Liver (tissue), 9 donors: ENCODE measurements around the gene CDC42EP1. TPM values are rescaled to one million over a fixed set of nuclear protein-coding genes. Genes with fewer than 3 reads are reported as not detected.

Experiments used
- DNase-seq: peaks from one replicate; pipeline ENCODE4 v3.0.0-alpha.2; 2017; ENCODE audit warnings: low spot score
- H3K27ac ChIP-seq, 2 donors: one replicate each; pipeline ENCODE4 v1.7.0; 2013; ENCODE audit warnings: inconsistent platforms in 2 of 2, low read length in 2 of 2, control low read depth in 1 of 2, low read depth in 1 of 2, mild to moderate bottlenecking in 1 of 2
- H3K27me3 ChIP-seq, 4 donors: one replicate each; pipeline versions ENCODE4 v1.6.1 to v1.7.0; 2013; ENCODE audit warnings: low read length in 3 of 4, inconsistent platforms in 1 of 4, mild to moderate bottlenecking in 1 of 4, moderate library complexity in 1 of 4; ENCODE audit not compliant: control insufficient read depth in 4 of 4, insufficient read depth in 4 of 4
- H3K36me3 ChIP-seq, 4 donors: one replicate each; pipeline versions ENCODE4 v1.6.1 to v1.7.0; 2013; ENCODE audit warnings: low read length in 3 of 4, mild to moderate bottlenecking in 3 of 4, low read depth in 1 of 4, moderate library complexity in 1 of 4; ENCODE audit not compliant: control insufficient read depth in 4 of 4, insufficient read depth in 3 of 4
- H3K4me1 ChIP-seq, 4 donors: one replicate each; pipeline versions ENCODE4 v1.6.1 to v1.7.0; 2013; ENCODE audit warnings: low read length in 3 of 4, mild to moderate bottlenecking in 3 of 4, moderate library complexity in 1 of 4; ENCODE audit not compliant: control insufficient read depth in 4 of 4, insufficient read depth in 4 of 4
- H3K4me3 ChIP-seq, 3 donors: one replicate each; pipeline versions ENCODE4 v1.6.1 to v1.7.0; 2013; ENCODE audit warnings: low read length in 3 of 3, control low read depth in 1 of 3, low read depth in 1 of 3, mild to moderate bottlenecking in 1 of 3
- H3K9ac ChIP-seq, 2 donors: one replicate each; pipeline ENCODE4 v1.7.0; 2013; ENCODE audit warnings: low read length in 2 of 2, mild to moderate bottlenecking in 2 of 2, moderate library complexity in 2 of 2, control low read depth in 1 of 2, low read depth in 1 of 2
- H3K9me3 ChIP-seq, 4 donors: one replicate each; pipeline versions ENCODE4 v1.6.1 to v1.7.0; 2013; ENCODE audit warnings: low read length in 3 of 4; ENCODE audit not compliant: control insufficient read depth in 4 of 4
- ATF3 ChIP-seq: IDR thresholded peaks from 2 replicates; pipeline ENCODE4 v1.6.1; 2016; ENCODE audit warnings: antibody characterized with exemption
- EGR1 ChIP-seq, 2 donors: IDR thresholded peaks; 2 replicates each; pipeline ENCODE4 v1.6.1; 2016 to 2018; ENCODE audit warnings: antibody characterized with exemption in 2 of 2, low read depth in 2 of 2
- FOXA1 ChIP-seq: IDR thresholded peaks from 2 replicates; pipeline ENCODE4 v1.6.1; 2016; ENCODE audit warnings: antibody characterized with exemption
- FOXA2 ChIP-seq: IDR thresholded peaks from 2 replicates; pipeline ENCODE4 v1.6.1; 2016; ENCODE audit warnings: antibody characterized with exemption
- GABPA ChIP-seq, 2 donors: IDR thresholded peaks in 1 of 2; conservative IDR thresholded peaks in 1 of 2; 2 replicates each; pipeline ENCODE4 v1.6.1; 2016; ENCODE audit warnings: antibody characterized with exemption in 2 of 2, mild to moderate bottlenecking in 1 of 2, moderate library complexity in 1 of 2
- HNF4A ChIP-seq, 2 donors: conservative IDR thresholded peaks; 2 replicates each; pipeline ENCODE4 v1.6.1; 2016; ENCODE audit warnings: antibody characterized with exemption in 2 of 2, mild to moderate bottlenecking in 2 of 2
- HNF4G ChIP-seq: IDR thresholded peaks from 2 replicates; pipeline ENCODE4 v1.6.1; 2016; ENCODE audit warnings: antibody characterized with exemption
- JUND ChIP-seq, 2 donors: IDR thresholded peaks; 2 replicates each; pipeline ENCODE4 v1.6.1; 2016; ENCODE audit warnings: antibody characterized with exemption in 2 of 2
- MAX ChIP-seq: IDR thresholded peaks from 2 replicates; pipeline ENCODE4 v1.6.1; 2016; ENCODE audit warnings: antibody characterized with exemption
- NR2F2 ChIP-seq: IDR thresholded peaks from 2 replicates; pipeline ENCODE4 v1.6.1; 2016; ENCODE audit warnings: antibody characterized with exemption
- RAD21 ChIP-seq, 2 donors: IDR thresholded peaks; 2 replicates each; pipeline ENCODE4 v1.6.1; 2016; ENCODE audit warnings: antibody characterized with exemption in 2 of 2, mild to moderate bottlenecking in 2 of 2
- REST ChIP-seq: IDR thresholded peaks from 2 replicates; pipeline ENCODE4 v1.6.1; 2016; ENCODE audit warnings: antibody characterized with exemption, mild to moderate bottlenecking
- RXRA ChIP-seq, 2 donors: IDR thresholded peaks; 2 replicates each; pipeline ENCODE4 v1.6.1; 2017 to 2018; ENCODE audit warnings: antibody characterized with exemption in 2 of 2, mild to moderate bottlenecking in 1 of 2
- SP1 ChIP-seq: IDR thresholded peaks from 2 replicates; pipeline ENCODE4 v1.6.1; 2018; ENCODE audit warnings: antibody characterized with exemption, mild to moderate bottlenecking
- TAF1 ChIP-seq: conservative IDR thresholded peaks from 2 replicates; pipeline ENCODE4 v1.6.1; 2016; ENCODE audit warnings: antibody characterized with exemption, mild to moderate bottlenecking
- YY1 ChIP-seq: IDR thresholded peaks from 2 replicates; pipeline ENCODE4 v1.6.1; 2016; ENCODE audit warnings: antibody characterized with exemption, mild to moderate bottlenecking
- ZBTB33 ChIP-seq: IDR thresholded peaks from 2 replicates; pipeline ENCODE4 v1.6.1; 2016; ENCODE audit warnings: antibody characterized with exemption
- WGBS: extraction: QIAGEN DNeasy Blood & Tissue Kit; methylation state at CpG from one replicate; pipeline ENCODE4 v1.1.7; 2013; 5-methylcytosine and 5-hydroxymethylcytosine counted together
- polyA plus RNA-seq, 2 donors: library from polyadenylated mRNA; stranded (reverse) in 1 of 2; unstranded in 1 of 2; fragments of 200-250 nt in 1 of 2; fragments of >200 nt in 1 of 2; fragmentation: Nextera tagmentation in 1 of 2; extraction: Ambion mirVana in 1 of 2; gene quantifications; one replicate each; pipeline versions ENCODE4 v1.2.1 to v1.2.3, GENCODE V29; 2013 to 2015
- total RNA-seq, 2 donors: library from RNA; depleted of rRNA; stranded (reverse); fragments of >200 nt; gene quantifications; one replicate each; pipeline ENCODE4 v1.2.3, GENCODE V29; 2014
- donor health status: healthy.
- donor health status: healthy.
- donor health status: healthy.
- donor health status: healthy.
- donor health status: healthy.

CDC42EP1 gene
- total and polyA plus RNA-seq, 4 donors = 10.2 to 66.6 (median 31.2) TPM

GRCh38 chr22:37566329-37566837 is 6.1 kb downstream of the CDC42EP1 start:
- Histone ChIP-seq H3K9ac (peak overlapping the region in 1 of 2 donors; percentile 48), H3K27ac (peak overlapping the region; percentile 59 to 74), H3K27me3 (no peaks in the 10 kb centered on the region), H3K4me3 (no peak overlapping the region), H3K36me3 (peaks cover 3 to 14% (median 7%) of the 10 kb centered on the region in 4 donors), H3K4me1 (peaks cover 34 to 87% (median 77%) of the 10 kb centered on the region in 4 donors), H3K9me3 (no peaks in the 10 kb centered on the region)
- TF ChIP-seq NR2F2 (no peak), MAX (no peak), HNF4A (conservative IDR thresholded peaks at IDR 0.05) (no peak), ZBTB33 (no peak), SP1 (no peak), JUND (IDR thresholded peaks at IDR 0.05) (no peak), GABPA (IDR thresholded peaks at IDR 0.05 in 1 of 2, conservative IDR thresholded peaks at IDR 0.05 in 1 of 2) (no peak), FOXA1 (no peak), REST (no peak), FOXA2 (no peak), RAD21 (IDR thresholded peaks at IDR 0.05) (no peak), RXRA (IDR thresholded peaks at IDR 0.05) (no peak)
- 50% methylated on average over 28 of the region's 28 CpGs for WGBS
- no peak for DNase-seq

- WGBS = 17% methylated on average over 16 of the region's 16 CpGs
- Histone ChIP-seq H3K9me3 (no peaks in the 10 kb centered on the region), H3K4me3 (no peak overlapping the region), H3K4me1 (peaks cover 33 to 89% (median 74%) of the 10 kb centered on the region in 4 donors), H3K27ac (peak overlapping the region; percentile 59 to 74), H3K9ac (peak overlapping the region in 1 of 2 donors; percentile 48), H3K36me3 (peaks cover 3 to 14% (median 7%) of the 10 kb centered on the region in 4 donors), H3K27me3 (no peaks in the 10 kb centered on the region)
- DNase-seq = peak; percentile 86
- peak; percentile 7 for TF ChIP-seq FOXA2
- peak; percentile 73 for TF ChIP-seq NR2F2
- TF ChIP-seq REST = no peak
- TF ChIP-seq TAF1 = no peak
- TF ChIP-seq ATF3 = no peak
- TF ChIP-seq YY1 = no peak
- TF ChIP-seq RXRA (IDR thresholded peaks at IDR 0.05) = peak; percentile 71 to 86
- peak; percentile 42 for TF ChIP-seq SP1
- peak; percentile 99 for TF ChIP-seq RAD21 (IDR thresholded peaks at IDR 0.05)
- TF ChIP-seq JUND (IDR thresholded peaks at IDR 0.05) = no peak
- peak; percentile 15 to 35 for TF ChIP-seq HNF4A (conservative IDR thresholded peaks at IDR 0.05)
- no peak for TF ChIP-seq ZBTB33
- no peak for TF ChIP-seq EGR1 (IDR thresholded peaks at IDR 0.05; ENCODE audit: low read depth in 2 of 2)
- TF ChIP-seq HNF4G = no peak
- no peak for TF ChIP-seq FOXA1
- TF ChIP-seq MAX = no peak
- no peak for TF ChIP-seq GABPA (IDR thresholded peaks at IDR 0.05 in 1 of 2, conservative IDR thresholded peaks at IDR 0.05 in 1 of 2)
Measured at GRCh38 chr22:37566903-37567798, 6.9 kb downstream of the CDC42EP1 start.
